Activated naive CD4-positive, alpha-beta T cell treated with anti-CD3 and anti-CD28 coated beads for 36 hours (primary cell): Measurements from ENCODE around the gene SLC6A8. TPM values are rescaled to one million over a fixed set of nuclear protein-coding genes. Genes with fewer than 3 reads are reported as not detected.
"Not testable (repeated sequence)": the region's sequence is repeated elsewhere in the genome, so short reads cannot be mapped to it uniquely, and the experiment has no call there.

Experiments used
- CTCF ChIA-PET: fragments of 350-600 bp; sonication (Branson Sonifier 250); formaldehyde crosslinking; loops from one replicate; lab custom pipeline; 2021; ENCODE audit warnings: antibody characterized with exemption; lab: Charles Lee
- DNase-seq: peaks from one replicate; pipeline ENCODE4 v3.0.0-alpha.2; 2020
- H3K27ac Mint-ChIP-seq: one replicate; pipeline ENCODE4 v1.8.0; 2021; ENCODE audit warnings: mild to moderate bottlenecking, mixed read lengths
- H3K27me3 Mint-ChIP-seq: one replicate; pipeline ENCODE4 v1.8.0; 2021; ENCODE audit warnings: low read depth, mixed read lengths
- H3K36me3 Mint-ChIP-seq: one replicate; pipeline ENCODE4 v1.8.0; 2021; ENCODE audit warnings: low read depth, mixed read lengths
- H3K4me1 Mint-ChIP-seq: one replicate; pipeline ENCODE4 v1.8.0; 2021; ENCODE audit warnings: low read depth, mixed read lengths
- H3K4me3 Mint-ChIP-seq: one replicate; pipeline ENCODE4 v1.8.0; 2021; ENCODE audit warnings: mild to moderate bottlenecking, moderate library complexity, mixed read lengths
- H3K9me3 Mint-ChIP-seq: one replicate; pipeline ENCODE4 v1.8.0; 2021; ENCODE audit warnings: mixed read lengths
- intact Hi-C: fragments of 100-400 bp; cut with micrococcal nuclease; formaldehyde crosslinking; loops from one replicate; pipeline ENCODE4 v1.15.1; 2023
- total RNA-seq, 2 experiments: library from RNA; stranded (reverse); gene quantifications; one replicate each; pipeline ENCODE4 v1.2.3, GENCODE V29; 2021

SLC6A8 gene
- total RNA-seq, 2 experiments from 2014 or later: 0.32 to 0.41 TPM

- Mint-ChIP-seq H3K27ac (no peak overlapping the region), H3K9me3 (no peaks in the 10 kb centered on the region), H3K4me1 (no peaks in the 10 kb centered on the region), H3K27me3 (peaks cover 2% of the 10 kb centered on the region), H3K4me3 (no peak overlapping the region), H3K36me3 (no peaks in the 10 kb centered on the region)
- intact Hi-C loops: no loop called here
- CTCF ChIA-PET: no interaction called here
- no peak for DNase-seq
Observed at GRCh38 chrX:153692003-153692402, 4.3 kb downstream of the SLC6A8 start.

DNA sequence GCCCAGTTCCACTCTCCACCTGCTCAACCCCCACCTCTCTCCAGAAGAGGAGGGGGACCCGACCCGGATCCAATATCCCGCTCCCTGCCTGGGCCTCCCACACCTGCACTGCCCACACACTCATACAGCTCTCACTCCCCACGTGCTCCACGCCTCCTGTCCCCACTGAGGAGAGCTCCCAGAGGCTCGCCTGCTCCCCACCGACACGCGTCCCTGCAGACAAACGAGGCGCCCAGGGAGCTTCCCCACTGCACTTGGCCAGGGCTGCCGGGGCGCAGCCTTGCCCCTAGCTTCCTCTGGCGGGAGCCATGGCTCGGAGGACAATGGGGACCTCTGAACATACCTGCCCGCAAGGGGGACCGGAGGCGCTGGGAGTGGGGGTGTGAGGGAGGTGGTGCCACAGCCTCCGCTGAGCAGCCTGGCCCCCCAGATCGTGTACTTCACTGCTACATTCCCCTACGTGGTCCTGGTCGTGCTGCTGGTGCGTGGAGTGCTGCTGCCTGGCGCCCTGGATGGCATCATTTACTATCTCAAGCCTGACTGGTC lies 5.0 kb downstream of the SLC6A8 start:
- Mint-ChIP-seq H3K4me1 (no peaks in the 10 kb centered on the region), H3K36me3 (peaks cover 3% of the 10 kb centered on the region), H3K27me3 (peaks cover 2% of the 10 kb centered on the region), H3K27ac (peak overlapping the region; percentile 68), H3K9me3 (no peaks in the 10 kb centered on the region), H3K4me3 (no peak overlapping the region)
- intact Hi-C loops: no loop called here
- CTCF ChIA-PET: no interaction called here
- no peak for DNase-seq

DNA sequence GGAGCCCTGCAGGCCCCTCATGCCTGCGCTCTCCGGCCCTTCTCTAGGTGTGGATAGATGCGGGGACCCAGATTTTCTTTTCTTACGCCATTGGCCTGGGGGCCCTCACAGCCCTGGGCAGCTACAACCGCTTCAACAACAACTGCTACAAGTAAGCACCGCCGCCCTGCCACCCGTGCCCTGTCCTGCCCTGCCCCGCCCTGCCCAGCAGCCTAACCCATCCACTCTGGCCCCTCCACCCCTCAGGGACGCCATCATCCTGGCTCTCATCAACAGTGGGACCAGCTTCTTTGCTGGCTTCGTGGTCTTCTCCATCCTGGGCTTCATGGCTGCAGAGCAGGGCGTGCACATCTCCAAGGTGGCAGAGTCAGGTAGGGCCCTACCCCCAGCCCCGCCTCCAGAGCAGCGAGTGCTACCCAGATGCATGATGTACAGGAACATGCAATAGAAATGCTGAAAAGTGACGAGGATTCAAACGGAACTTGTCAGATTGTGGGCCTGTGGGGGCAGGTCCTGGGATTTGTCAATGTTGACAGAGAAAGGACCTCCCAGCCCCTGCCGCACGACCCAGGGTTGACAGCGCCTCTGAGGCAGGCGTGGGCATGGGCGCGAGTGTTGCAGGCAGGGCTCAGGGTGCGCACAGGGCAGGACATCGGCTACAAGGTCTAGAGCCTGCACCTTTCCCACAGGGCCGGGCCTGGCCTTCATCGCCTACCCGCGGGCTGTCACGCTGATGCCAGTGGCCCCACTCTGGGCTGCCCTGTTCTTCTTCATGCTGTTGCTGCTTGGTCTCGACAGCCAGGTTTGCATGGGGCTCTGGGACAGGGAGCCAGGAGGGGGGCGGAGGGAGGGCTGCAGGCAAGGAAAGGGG lies 5.7 kb downstream of the SLC6A8 start:
- Mint-ChIP-seq H3K36me3 (peaks cover 3% of the 10 kb centered on the region), H3K9me3 (no peaks in the 10 kb centered on the region), H3K4me1 (no peaks in the 10 kb centered on the region), H3K4me3 (no peak overlapping the region), H3K27ac (no peak overlapping the region), H3K27me3 (peaks cover 2% of the 10 kb centered on the region)
- CTCF ChIA-PET: no interaction called here
- DNase-seq: no peak
- intact Hi-C loops: no loop called here

DNA sequence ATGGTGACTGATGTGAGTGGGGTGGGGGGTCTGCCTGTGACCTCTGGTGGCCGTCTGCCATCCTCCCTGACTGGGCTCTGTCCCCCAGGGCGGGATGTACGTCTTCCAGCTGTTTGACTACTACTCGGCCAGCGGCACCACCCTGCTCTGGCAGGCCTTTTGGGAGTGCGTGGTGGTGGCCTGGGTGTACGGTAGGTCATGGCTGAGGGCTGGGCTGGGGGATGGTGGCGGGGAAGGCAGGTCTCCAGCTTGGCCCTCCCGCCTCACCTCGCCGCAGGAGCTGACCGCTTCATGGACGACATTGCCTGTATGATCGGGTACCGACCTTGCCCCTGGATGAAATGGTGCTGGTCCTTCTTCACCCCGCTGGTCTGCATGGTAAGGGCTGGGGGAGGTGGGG lies 6.5 kb downstream of the SLC6A8 start:
- H3K27me3 Mint-ChIP-seq, intact Hi-C loops, H3K36me3 Mint-ChIP-seq, H3K4me1 Mint-ChIP-seq, CTCF ChIA-PET, H3K4me3 Mint-ChIP-seq, H3K27ac Mint-ChIP-seq, H3K9me3 Mint-ChIP-seq, DNase-seq: not testable (repeated sequence)

DNA sequence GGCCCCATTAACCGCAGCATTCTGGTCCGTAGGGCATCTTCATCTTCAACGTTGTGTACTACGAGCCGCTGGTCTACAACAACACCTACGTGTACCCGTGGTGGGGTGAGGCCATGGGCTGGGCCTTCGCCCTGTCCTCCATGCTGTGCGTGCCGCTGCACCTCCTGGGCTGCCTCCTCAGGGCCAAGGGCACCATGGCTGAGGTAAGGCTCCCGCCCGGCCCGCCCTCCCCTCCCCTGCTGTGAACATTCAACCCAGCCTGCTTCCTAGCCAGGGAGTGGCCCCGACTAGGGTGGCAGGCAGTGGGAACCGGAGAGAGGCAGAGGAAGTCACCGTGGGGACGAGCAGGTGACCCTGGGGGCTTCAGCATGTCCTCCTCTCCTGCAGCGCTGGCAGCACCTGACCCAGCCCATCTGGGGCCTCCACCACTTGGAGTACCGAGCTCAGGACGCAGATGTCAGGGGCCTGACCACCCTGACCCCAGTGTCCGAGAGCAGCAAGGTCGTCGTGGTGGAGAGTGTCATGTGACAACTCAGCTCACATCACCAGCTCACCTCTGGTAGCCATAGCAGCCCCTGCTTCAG lies 7.1 kb downstream of the SLC6A8 start:
- intact Hi-C loops: no loop called here
- CTCF ChIA-PET: no interaction called here
- Mint-ChIP-seq H3K27me3 (peaks cover 2% of the 10 kb centered on the region), H3K4me3 (no peak overlapping the region), H3K36me3 (peaks cover 4% of the 10 kb centered on the region), H3K9me3 (no peaks in the 10 kb centered on the region), H3K4me1 (no peaks in the 10 kb centered on the region), H3K27ac (no peak overlapping the region)
- DNase-seq: no peak

DNA sequence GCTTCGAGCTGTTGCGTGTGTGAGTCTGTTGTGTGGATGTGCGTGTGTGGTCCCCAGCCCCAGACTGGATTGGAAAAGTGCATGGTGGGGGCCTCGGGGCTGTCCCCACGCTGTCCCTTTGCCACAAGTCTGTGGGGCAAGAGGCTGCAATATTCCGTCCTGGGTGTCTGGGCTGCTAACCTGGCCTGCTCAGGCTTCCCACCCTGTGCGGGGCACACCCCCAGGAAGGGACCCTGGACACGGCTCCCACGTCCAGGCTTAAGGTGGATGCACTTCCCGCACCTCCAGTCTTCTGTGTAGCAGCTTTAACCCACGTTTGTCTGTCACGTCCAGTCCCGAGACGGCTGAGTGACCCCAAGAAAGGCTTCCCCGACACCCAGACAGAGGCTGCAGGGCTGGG lies 8.4 kb downstream of the SLC6A8 start:
- Mint-ChIP-seq H3K9me3 (no peaks in the 10 kb centered on the region), H3K4me3 (no peak overlapping the region), H3K27ac (no peak overlapping the region)

GRCh38 chrX:153696538-153696937 lies 8.8 kb downstream of the SLC6A8 start:
- H3K36me3 Mint-ChIP-seq, CTCF ChIA-PET, H3K9me3 Mint-ChIP-seq, H3K27ac Mint-ChIP-seq, intact Hi-C loops, H3K4me1 Mint-ChIP-seq, H3K4me3 Mint-ChIP-seq, DNase-seq, H3K27me3 Mint-ChIP-seq: not testable (repeated sequence)

More for the DNA sequence above, 8.4 kb downstream of the SLC6A8 start:
- intact Hi-C loops: no loop called here
- CTCF ChIA-PET: no interaction called here
- no peak for DNase-seq
- Mint-ChIP-seq H3K36me3 (peaks cover 4% of the 10 kb centered on the region), H3K27me3 (no peaks in the 10 kb centered on the region), H3K4me1 (no peaks in the 10 kb centered on the region)

DNA sequence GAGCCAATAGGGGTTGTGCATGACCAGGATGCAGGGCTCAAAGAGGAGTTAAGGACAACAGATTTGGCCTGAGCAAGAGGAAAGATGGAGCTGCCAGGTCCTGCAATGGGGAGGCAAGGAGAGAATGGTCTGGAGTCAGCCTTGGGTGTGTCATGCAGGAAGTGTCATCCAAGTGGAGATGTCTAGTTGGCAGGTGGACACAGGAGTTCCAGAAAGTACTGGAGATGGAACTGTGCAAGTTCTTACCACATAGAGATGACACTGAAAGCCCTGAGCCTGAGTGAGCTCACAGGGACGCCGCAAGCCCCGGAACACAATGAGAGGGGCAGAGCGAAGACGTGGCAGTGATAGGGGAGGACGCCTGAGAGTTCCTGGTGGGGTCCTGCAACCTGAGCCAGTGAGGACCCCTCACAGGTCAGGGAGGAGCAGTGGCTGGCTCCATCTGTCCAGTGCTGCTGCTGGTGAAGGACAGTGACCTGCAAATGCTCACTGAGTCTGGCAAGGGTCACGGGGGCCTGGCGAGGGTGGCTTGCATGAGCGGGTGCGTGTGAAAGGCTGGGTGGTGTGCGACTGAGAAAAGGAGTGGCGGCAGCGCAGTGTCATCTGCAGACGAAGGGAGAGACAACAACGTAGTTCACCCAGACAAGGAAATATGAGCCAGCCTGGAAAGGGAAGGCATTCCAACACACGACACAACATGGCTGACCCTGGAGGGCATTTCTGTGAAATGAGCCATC lies 9.4 kb downstream of the SLC6A8 start:
- DNase-seq, CTCF ChIA-PET, H3K4me3 Mint-ChIP-seq, H3K27me3 Mint-ChIP-seq, H3K36me3 Mint-ChIP-seq, H3K4me1 Mint-ChIP-seq, H3K9me3 Mint-ChIP-seq, H3K27ac Mint-ChIP-seq, intact Hi-C loops: not testable (repeated sequence)

DNA sequence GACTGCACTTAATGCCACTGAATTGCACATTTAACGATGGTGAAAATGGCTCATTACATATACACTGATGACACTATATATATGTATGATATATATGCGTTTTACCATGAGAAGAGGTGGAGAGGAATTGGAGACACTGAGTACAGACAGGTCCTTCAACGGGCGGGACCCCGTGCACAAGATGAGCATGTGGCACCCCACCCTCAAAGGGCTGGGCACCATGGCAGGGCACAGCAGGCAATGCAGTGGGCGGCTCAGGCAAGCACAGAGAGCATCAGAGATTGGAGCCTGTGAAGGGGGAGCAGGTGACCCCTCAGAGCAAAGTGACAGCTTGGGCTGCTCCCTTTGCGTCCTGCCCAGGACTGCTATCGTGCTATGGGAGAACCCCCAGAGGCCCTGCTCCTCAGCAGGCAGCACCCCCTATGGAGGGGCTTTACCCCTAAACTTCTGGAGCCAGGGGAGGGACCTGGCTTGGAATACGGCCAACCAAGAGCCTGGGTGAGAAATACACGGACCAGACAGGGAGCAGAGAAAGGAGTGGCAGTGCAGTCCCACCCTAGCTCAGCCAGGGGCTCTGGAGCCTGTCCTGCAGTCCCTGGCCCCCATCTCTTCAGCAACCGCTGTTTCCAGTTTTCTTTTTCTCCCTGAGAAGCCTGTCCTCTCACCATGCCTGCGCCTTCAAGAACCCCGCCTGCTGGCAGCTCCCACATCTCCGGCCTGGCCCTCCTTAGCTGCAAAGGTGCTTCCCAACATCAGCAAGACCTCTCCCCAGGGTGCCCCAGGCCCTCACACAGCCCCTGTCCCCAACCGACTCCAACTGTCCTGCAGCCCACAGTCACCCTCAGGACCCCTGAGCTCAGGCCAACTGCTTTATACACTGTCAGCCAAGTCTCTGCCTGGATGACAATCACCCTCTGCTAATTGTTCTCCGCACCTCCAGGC lies 10.5 kb downstream of the SLC6A8 start:
- intact Hi-C loops: no loop called here
- CTCF ChIA-PET: no interaction called here
- DNase-seq: no peak
- Mint-ChIP-seq H3K4me3 (no peak overlapping the region), H3K36me3 (peaks cover 4% of the 10 kb centered on the region), H3K4me1 (no peaks in the 10 kb centered on the region), H3K27me3 (no peaks in the 10 kb centered on the region), H3K9me3 (no peaks in the 10 kb centered on the region), H3K27ac (no peak overlapping the region)

DNA sequence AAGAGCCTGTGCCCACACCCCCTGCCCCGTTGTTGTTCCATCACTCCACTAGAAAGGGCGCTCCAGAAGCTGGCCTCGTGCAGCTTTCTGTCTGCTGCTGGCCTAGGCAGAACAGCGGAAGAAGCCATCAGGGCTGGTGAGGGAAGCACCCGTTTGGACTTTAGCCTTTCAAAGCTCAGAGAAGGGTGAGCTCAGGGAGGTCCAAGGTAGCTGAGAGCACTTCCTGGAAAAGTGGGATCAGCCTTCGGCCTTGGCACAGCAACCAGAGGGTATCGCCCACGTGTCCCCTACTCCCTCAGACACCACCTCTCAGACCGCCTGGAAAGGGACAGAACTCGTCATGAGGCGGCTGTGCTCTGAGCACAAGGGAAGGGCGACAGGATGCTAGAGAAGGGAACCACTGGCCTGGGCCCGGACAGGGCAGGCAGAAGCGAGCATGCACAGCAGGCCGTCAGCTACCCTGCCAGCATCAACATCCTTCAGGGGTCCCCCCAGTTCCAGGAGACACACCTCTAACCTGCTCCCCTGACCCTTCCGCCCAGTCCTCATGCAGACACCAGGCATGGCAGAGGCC lies 11.6 kb downstream of the SLC6A8 start:
- H3K9me3 Mint-ChIP-seq, H3K27ac Mint-ChIP-seq, CTCF ChIA-PET, H3K27me3 Mint-ChIP-seq, intact Hi-C loops, H3K36me3 Mint-ChIP-seq, H3K4me3 Mint-ChIP-seq, DNase-seq, H3K4me1 Mint-ChIP-seq: not testable (repeated sequence)

GRCh38 chrX:153699784-153700371 lies 12.2 kb downstream of the SLC6A8 start:
- H3K9me3 Mint-ChIP-seq, CTCF ChIA-PET, H3K27ac Mint-ChIP-seq, intact Hi-C loops, H3K27me3 Mint-ChIP-seq, H3K36me3 Mint-ChIP-seq, DNase-seq, H3K4me1 Mint-ChIP-seq, H3K4me3 Mint-ChIP-seq: not testable (repeated sequence)
